ENCODE results near the gene EDARADD. TPM values are rescaled to one million over a fixed set of nuclear protein-coding genes. Genes with fewer than 3 reads are reported as not detected.

Gene EDARADD
- total and polyA plus RNA-seq, 2 of the 13 experiments (the other 11 are each of a cell fraction or from before 2014, with no cell fraction given): 0.03 TPM; not detected in 1

DNA sequence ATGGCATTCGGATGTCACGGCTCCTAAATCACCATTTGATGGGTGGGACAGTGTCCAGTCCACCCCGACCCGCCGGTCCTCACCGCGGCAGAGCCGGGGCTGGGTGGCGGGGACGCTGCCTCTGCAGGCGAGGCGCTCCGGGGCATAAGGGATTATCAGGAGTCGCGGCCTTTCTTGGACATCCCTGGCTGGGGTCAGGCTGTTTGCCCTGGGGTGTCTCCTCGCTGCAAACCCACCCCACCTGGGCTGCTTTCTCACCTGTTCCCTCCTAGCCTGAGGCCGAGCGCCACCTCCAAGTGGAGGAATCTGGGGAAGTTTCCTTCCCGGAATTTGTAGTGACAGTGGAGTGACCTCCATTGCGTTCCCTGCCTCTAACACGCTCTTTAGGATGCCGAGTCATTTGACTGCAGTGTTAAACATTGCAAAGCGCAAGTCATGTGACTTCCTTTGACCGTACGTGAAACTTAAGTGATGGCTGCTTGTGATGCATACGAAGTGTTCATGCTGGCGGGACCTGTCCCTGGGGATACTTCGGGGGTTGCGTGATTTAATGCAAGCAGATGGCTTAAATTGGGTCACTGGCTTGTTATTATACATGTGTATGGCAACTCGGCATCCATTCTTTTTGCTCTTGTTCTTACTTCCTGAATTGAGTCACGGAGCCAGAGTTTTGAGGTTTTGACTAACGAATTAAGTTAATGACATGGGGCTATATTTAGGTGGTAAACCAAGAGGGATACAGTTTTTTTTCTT, 130.2 kb downstream of the EDARADD start (continued):
- TF ChIP-seq HNRNPH1 (optimal IDR thresholded peaks at IDR 0.05; ENCODE audit: low read depth, low read length) (no peak), U2AF2 (IDR thresholded peaks at IDR 0.05; ENCODE audit: low read depth, low read length) (no peak), ZFX (CRISPR knock-in tag; IDR thresholded peaks at IDR 0.05; ENCODE audit: low read depth) (peak; percentile 28; the same call in 1 of the 2 replicates), SALL1 (CRISPR knock-in tag; IDR thresholded peaks at IDR 0.05) (peak; percentile 11), FOSL1 (CRISPR knock-in tag; IDR thresholded peaks at IDR 0.05; ENCODE audit: borderline replicate concordance) (no peak), NFE2L1 (CRISPR knock-in tag; IDR thresholded peaks at IDR 0.05; ENCODE audit: borderline replicate concordance) (no peak), BHLHE40 (IDR thresholded peaks at IDR 0.05; ENCODE audit: low read length) (peak; percentile 66), SMAD9 (CRISPR knock-in tag; IDR thresholded peaks at IDR 0.05) (no peak), MYNN (CRISPR knock-in tag; IDR thresholded peaks at IDR 0.05; ENCODE audit: low read depth) (no peak), IKZF4 (CRISPR knock-in tag; IDR thresholded peaks at IDR 0.05; ENCODE audit: borderline replicate concordance, low read depth, not compliant biosample characterization) (no peak)
- TF ChIP-seq, protein P1, sequence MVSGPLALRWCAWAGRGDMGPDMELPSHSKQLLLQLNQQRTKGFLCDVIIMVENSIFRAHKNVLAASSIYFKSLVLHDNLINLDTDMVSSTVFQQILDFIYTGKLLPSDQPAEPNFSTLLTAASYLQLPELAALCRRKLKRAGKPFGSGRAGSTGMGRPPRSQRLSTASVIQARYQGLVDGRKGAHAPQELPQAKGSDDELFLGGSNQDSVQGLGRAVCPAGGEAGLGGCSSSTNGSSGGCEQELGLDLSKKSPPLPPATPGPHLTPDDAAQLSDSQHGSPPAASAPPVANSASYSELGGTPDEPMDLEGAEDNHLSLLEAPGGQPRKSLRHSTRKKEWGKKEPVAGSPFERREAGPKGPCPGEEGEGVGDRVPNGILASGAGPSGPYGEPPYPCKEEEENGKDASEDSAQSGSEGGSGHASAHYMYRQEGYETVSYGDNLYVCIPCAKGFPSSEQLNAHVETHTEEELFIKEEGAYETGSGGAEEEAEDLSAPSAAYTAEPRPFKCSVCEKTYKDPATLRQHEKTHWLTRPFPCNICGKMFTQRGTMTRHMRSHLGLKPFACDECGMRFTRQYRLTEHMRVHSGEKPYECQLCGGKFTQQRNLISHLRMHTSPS (CRISPR knock-in tag; IDR thresholded peaks at IDR 0.05; ENCODE audit: low read depth): no peak
- TF ChIP-seq, protein P2, sequence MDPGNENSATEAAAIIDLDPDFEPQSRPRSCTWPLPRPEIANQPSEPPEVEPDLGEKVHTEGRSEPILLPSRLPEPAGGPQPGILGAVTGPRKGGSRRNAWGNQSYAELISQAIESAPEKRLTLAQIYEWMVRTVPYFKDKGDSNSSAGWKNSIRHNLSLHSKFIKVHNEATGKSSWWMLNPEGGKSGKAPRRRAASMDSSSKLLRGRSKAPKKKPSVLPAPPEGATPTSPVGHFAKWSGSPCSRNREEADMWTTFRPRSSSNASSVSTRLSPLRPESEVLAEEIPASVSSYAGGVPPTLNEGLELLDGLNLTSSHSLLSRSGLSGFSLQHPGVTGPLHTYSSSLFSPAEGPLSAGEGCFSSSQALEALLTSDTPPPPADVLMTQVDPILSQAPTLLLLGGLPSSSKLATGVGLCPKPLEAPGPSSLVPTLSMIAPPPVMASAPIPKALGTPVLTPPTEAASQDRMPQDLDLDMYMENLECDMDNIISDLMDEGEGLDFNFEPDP (CRISPR knock-in tag; conservative IDR thresholded peaks at IDR 0.05): no peak
- TF ChIP-seq, protein P3, sequence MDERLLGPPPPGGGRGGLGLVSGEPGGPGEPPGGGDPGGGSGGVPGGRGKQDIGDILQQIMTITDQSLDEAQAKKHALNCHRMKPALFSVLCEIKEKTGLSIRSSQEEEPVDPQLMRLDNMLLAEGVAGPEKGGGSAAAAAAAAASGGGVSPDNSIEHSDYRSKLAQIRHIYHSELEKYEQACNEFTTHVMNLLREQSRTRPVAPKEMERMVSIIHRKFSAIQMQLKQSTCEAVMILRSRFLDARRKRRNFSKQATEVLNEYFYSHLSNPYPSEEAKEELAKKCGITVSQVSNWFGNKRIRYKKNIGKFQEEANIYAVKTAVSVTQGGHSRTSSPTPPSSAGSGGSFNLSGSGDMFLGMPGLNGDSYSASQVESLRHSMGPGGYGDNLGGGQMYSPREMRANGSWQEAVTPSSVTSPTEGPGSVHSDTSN (CRISPR knock-in tag; IDR thresholded peaks at IDR 0.05): no peak
- TF ChIP-seq, protein P4, sequence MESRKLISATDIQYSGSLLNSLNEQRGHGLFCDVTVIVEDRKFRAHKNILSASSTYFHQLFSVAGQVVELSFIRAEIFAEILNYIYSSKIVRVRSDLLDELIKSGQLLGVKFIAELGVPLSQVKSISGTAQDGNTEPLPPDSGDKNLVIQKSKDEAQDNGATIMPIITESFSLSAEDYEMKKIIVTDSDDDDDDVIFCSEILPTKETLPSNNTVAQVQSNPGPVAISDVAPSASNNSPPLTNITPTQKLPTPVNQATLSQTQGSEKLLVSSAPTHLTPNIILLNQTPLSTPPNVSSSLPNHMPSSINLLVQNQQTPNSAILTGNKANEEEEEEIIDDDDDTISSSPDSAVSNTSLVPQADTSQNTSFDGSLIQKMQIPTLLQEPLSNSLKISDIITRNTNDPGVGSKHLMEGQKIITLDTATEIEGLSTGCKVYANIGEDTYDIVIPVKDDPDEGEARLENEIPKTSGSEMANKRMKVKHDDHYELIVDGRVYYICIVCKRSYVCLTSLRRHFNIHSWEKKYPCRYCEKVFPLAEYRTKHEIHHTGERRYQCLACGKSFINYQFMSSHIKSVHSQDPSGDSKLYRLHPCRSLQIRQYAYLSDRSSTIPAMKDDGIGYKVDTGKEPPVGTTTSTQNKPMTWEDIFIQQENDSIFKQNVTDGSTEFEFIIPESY (CRISPR knock-in tag; IDR thresholded peaks at IDR 0.05): no peak

All from HepG2 (cell line).